ENCODE measurements around the gene SH3BP1. TPM values are rescaled to one million over a fixed set of nuclear protein-coding genes. Genes with fewer than 3 reads are reported as not detected.

The SH3BP1 gene
- total and polyA plus RNA-seq, 9 of the 15 experiments (the other 6 are each of a cell fraction or from before 2014, with no cell fraction given): 0.10 to 36.2 (median 10.4) TPM

- Histone ChIP-seq H3K9me3 (replicated peaks; ENCODE audit: control insufficient read depth, insufficient read depth, low read depth, low read length) (no peaks in the 10 kb centered on the region), H3K4me2 (ENCODE audit: insufficient read depth, low read length) (no peak overlapping the region), H3K27ac (ENCODE audit: extremely low read depth, low read depth, low read length) (no peak overlapping the region), H3K9ac (ENCODE audit: insufficient read depth in 1 of 2, low read depth in 2 of 2, low read length in 2 of 2) (no peak overlapping the region; a peak in 1 of 4 replicates), H3K36me3 (ENCODE audit: control insufficient read depth, insufficient read depth, low read length) (peaks cover 23% of the 10 kb centered on the region; the same call in 2 of the 3 replicates), H2AFZ (ENCODE audit: low read depth, low read length) (no peak overlapping the region), H3K79me2 (ENCODE audit: control insufficient read depth, insufficient read depth, low read length) (peaks cover 11% of the 10 kb centered on the region; the same call in 1 of the 3 replicates), H3K4me3 (no peak overlapping the region), H3K4me1 (replicated peaks in 1 of 2; ENCODE audit: control insufficient read depth in 2 of 2, insufficient read depth in 2 of 2, low read length in 2 of 2) (peaks cover 0 to 32% of the 10 kb centered on the region in 2 experiments; a peak in 3 of 5 replicates), H3K9me1 (ENCODE audit: control insufficient read depth, insufficient read depth, low read length) (no peaks in the 10 kb centered on the region), H4K20me1 (replicated peaks; ENCODE audit: control insufficient read depth, insufficient read depth, low read length) (no peaks in the 10 kb centered on the region), H3K27me3 (ENCODE audit: control insufficient read depth in 2 of 2, insufficient read depth in 2 of 2, low read length in 2 of 2) (no peaks in the 10 kb centered on the region)
- BruUV-seq (replicated peaks): no TSS peak
- POLR2A ChIA-PET: no interaction called here
- WGBS (ENCODE audit: insufficient coverage, low coverage, missing lambda C conversion rate): 73% methylated on average over 5 of the region's 6 CpGs
- FAIRE-seq (no peak), DNase-seq (ENCODE audit: extremely low read depth in 1 of 4, low spot score in 3 of 4) (no peak), ATAC-seq (no peak)
- TF ChIP-seq DLX4 (CRISPR knock-in tag; IDR thresholded peaks at IDR 0.05) (no peak), ZNF695 (CRISPR knock-in tag; IDR thresholded peaks at IDR 0.05) (no peak), ZNF174 (CRISPR knock-in tag; IDR thresholded peaks at IDR 0.05) (no peak), SETDB1 (IDR thresholded peaks at IDR 0.05; ENCODE audit: low read length) (no peak), MCM5 (IDR thresholded peaks at IDR 0.05; ENCODE audit: low read depth) (no peak), CLOCK (CRISPR knock-in tag; IDR thresholded peaks at IDR 0.05; ENCODE audit: borderline replicate concordance) (no peak), MAFK (IDR thresholded peaks at IDR 0.05; ENCODE audit: low read length) (no peak), CREB1 (IDR thresholded peaks at IDR 0.05) (no peak), CREB1 (CRISPR knock-in tag; IDR thresholded peaks at IDR 0.05) (no peak), ARNT (IDR thresholded peaks at IDR 0.05) (no peak), ATF4 (CRISPR knock-in tag; IDR thresholded peaks at IDR 0.05) (no peak)
- TF ChIP-seq, protein P1, sequence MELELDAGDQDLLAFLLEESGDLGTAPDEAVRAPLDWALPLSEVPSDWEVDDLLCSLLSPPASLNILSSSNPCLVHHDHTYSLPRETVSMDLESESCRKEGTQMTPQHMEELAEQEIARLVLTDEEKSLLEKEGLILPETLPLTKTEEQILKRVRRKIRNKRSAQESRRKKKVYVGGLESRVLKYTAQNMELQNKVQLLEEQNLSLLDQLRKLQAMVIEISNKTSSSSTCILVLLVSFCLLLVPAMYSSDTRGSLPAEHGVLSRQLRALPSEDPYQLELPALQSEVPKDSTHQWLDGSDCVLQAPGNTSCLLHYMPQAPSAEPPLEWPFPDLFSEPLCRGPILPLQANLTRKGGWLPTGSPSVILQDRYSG (tag; conservative IDR thresholded peaks at IDR 0.05; ENCODE audit: low read depth): no peak
- TF ChIP-seq, protein P2, sequence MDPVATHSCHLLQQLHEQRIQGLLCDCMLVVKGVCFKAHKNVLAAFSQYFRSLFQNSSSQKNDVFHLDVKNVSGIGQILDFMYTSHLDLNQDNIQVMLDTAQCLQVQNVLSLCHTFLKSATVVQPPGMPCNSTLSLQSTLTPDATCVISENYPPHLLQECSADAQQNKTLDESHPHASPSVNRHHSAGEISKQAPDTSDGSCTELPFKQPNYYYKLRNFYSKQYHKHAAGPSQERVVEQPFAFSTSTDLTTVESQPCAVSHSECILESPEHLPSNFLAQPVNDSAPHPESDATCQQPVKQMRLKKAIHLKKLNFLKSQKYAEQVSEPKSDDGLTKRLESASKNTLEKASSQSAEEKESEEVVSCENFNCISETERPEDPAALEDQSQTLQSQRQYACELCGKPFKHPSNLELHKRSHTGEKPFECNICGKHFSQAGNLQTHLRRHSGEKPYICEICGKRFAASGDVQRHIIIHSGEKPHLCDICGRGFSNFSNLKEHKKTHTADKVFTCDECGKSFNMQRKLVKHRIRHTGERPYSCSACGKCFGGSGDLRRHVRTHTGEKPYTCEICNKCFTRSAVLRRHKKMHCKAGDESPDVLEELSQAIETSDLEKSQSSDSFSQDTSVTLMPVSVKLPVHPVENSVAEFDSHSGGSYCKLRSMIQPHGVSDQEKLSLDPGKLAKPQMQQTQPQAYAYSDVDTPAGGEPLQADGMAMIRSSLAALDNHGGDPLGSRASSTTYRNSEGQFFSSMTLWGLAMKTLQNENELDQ (CRISPR knock-in tag; IDR thresholded peaks at IDR 0.05; ENCODE audit: borderline replicate concordance): no peak
- intact Hi-C loops (cut with micrococcal nuclease): no loop called here
- in situ Hi-C loops (cut with MboI): no loop called here
- CTCF ChIA-PET (ENCODE audit: low intra/inter-chr PET ratio): no interaction called here
These were observed 30.1 kb downstream of the SH3BP1 start for GRCh38 chr22:37669586-37669985.
